ENCODE measurements around the gene CNTN5.

The CNTN5 gene

GRCh38 chr11:100328626-100329340 lies 1308.0 kb downstream of the CNTN5 start:
- FAIRE-seq, result no peak
- DNase-seq (ENCODE audit: extremely low spot score, insufficient read length, low read depth), result no peak

GRCh38 chr11:100329352-100329751 lies 1308.6 kb downstream of the CNTN5 start:
- FAIRE-seq, result no peak
- DNase-seq (ENCODE audit: extremely low spot score, insufficient read length, low read depth), result no peak

DNA sequence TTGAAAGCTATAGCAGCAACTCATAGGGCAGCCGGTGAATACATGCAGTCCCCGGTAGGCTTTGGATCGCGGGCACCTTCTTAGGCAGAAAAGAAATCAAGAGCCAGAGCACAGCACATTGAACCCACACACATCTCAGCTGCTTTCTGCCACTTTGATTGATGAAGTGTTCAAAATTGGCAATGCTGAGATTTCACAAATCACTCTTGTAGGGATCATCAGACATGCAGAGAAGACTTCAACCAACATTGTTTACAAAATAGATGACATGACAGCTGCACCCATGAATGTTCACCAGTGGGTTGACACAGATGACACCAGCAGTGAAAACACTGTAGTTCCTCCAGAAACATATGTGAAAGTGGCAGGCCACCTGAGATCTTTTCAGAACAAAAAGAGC lies 1316.1 kb downstream of the CNTN5 start:
- FAIRE-seq (no peak), DNase-seq (ENCODE audit: extremely low spot score, insufficient read length, low read depth) (no peak)

- FAIRE-seq (no peak), DNase-seq (ENCODE audit: extremely low spot score, insufficient read length, low read depth) (no peak)
Measured at GRCh38 chr11:100338144-100338840, 1317.5 kb downstream of the CNTN5 start.

DNA sequence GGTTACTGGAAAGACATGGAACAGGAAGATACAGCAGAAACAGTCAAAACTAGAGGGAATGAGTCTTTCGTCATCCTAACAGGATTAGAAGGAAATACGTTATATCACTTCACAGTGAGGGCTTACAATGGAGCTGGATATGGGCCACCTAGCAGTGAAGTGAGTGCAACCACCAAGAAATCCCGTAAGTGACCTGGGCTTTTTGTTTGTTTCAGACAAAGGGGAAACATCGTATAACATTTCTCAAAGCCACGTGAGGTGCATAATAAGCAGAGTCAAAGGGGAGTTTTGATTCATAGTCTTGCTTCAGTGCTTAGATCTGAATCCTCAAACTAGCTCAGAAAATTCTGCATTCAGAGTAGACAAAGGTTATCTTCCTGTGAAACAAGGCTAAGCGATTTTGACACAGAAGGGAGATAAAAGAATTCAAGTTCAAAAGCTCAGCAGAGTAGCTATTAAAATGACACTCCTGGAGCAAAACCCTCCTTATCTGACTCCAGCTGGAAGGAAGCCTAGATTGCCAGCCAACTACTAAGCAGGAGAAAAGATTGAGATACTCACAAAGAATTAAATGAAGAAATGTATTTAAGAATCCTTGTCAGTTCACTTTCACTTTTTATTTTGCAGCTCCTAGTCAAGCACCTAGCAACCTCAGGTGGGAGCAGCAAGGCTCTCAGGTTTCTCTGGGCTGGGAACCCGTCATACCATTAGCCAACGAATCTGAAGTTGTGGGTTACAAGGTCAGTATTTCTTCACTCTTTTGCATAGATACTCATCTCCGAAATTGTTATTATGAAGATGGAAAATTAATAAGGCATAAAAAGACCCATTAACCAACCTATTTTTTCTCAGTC lies 1319.9 kb downstream of the CNTN5 start:
- DNase-seq (ENCODE audit: extremely low spot score, insufficient read length, low read depth) (no peak), FAIRE-seq (no peak)

DNA sequence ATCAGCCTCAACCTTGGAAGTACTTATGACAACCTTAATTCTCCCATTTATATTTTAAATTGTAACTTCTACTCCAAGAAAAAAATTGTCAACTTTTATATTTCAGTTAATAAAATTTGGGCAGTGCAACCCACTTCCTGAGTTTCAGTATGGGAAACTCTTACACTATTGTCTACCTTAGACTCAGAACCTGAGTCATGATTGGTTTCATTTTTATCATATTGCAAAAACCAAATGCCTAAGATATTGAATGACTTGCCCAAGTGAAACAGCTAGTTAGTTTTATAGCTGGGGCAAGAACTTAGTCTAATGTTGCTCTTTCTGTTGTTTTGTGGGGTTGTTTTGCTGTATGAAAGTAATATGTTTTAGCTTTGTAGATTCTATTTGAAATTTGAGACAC lies 1332.3 kb downstream of the CNTN5 start:
- DNase-seq (ENCODE audit: extremely low spot score, insufficient read length, low read depth) (no peak), FAIRE-seq (no peak)

GRCh38 chr11:100354736-100355135 lies 1334.0 kb downstream of the CNTN5 start:
- no peak for FAIRE-seq

GRCh38 chr11:100356035-100356434 lies 1335.3 kb downstream of the CNTN5 start:
- no peak for FAIRE-seq
- no peak for DNase-seq (ENCODE audit: extremely low spot score, insufficient read length, low read depth)

More at GRCh38 chr11:100354736-100355135, 1334.0 kb downstream of the CNTN5 start:
- no peak for DNase-seq (ENCODE audit: extremely low spot score, insufficient read length, low read depth)

DNA sequence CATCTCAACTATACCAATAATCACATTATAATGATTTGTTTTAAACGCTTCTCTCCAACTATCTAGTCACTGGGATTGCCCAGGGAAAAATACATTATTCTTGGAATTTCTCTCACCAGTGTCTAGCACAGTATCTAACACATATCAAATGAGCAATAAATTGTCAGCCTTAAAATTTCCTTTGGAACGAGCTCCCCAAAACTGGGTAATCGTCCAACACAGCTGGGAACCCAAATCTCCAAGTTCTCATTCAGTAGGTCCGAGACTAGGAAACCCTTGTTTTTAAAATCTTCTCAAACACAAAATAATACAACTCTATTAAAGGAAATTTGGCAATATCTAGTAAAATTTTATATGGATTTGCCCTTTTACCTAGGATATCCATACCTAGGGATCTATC lies 1338.5 kb downstream of the CNTN5 start:
- DNase-seq (ENCODE audit: extremely low spot score, insufficient read length, low read depth) (no peak), FAIRE-seq (no peak)

- no peak for DNase-seq (ENCODE audit: extremely low spot score, insufficient read length, low read depth)
- no peak for FAIRE-seq
Measured at GRCh38 chr11:100367892-100368291, 1347.1 kb downstream of the CNTN5 start.

- DNase-seq (ENCODE audit: extremely low spot score, insufficient read length, low read depth) (no peak), FAIRE-seq (no peak)
Measured at GRCh38 chr11:100383357-100383865, 1362.7 kb downstream of the CNTN5 start.

DNA sequence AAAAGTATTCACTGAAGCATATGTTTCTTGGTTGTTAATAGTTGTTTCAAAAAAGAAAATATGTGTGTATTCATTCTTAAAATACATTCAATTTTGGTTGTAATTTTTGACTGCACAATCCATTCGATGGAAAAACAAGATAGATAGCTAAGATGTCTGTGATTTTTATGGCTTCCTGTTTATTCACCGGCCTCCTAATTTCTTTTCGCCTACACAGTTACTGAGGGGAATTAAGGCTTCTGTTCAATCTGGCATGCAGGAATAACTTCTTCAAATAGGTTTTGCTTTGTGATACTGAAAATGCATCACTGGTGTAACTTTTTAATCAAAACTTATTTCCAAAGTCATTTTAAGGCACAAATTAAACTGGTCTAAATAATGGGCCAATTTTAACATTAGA lies 1375.5 kb downstream of the CNTN5 start:
- FAIRE-seq, result no peak
- DNase-seq (ENCODE audit: extremely low spot score, insufficient read length, low read depth), result no peak

- no peak for FAIRE-seq
- DNase-seq (ENCODE audit: extremely low spot score, insufficient read length, low read depth), result no peak
Measured at GRCh38 chr11:100397401-100397800, 1376.7 kb downstream of the CNTN5 start.

DNA sequence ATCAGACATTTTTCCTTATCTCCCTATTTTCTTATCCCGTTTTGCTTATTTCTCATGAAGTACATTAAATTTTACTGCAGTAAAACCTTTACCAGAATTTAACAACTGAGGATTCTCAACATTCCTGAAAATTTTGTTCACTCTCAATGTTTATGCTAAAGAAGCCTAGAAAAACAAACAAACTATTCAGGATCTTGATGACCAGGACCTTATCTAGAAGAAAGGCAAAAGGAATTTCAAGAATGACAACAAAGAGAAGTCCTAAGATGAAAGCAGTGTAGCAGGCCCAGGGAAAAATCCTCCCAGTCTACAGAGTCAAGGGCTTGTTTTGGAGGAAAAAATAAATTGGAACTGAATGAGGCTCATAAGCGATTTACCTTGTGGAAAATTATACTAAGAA lies 1383.1 kb downstream of the CNTN5 start:
- no peak for FAIRE-seq
- DNase-seq (ENCODE audit: extremely low spot score, insufficient read length, low read depth), result no peak

- no peak for DNase-seq (ENCODE audit: extremely low spot score, insufficient read length, low read depth)
- no peak for FAIRE-seq
Measured at GRCh38 chr11:100404907-100405306, 1384.2 kb downstream of the CNTN5 start.
